PC-9 (cell line): ENCODE results near the gene PNO1. TPM values are rescaled to one million over a fixed set of nuclear protein-coding genes. Genes with fewer than 3 reads are reported as not detected.

Source experiments
- BruUV-seq: library from RNA; stranded (reverse); fragments of 400-500 nt; replicated peaks from 2 replicates; lab custom pipeline; 2021; lab: Mats Ljungman, UMichigan
- CTCF ChIA-PET: fragments of 300-600 bp; sonication (Branson Sonifier 250); formaldehyde crosslinking; loops from one replicate; lab custom pipeline; 2022; ENCODE audit warnings: antibody characterized with exemption; lab: Charles Lee
- POLR2A ChIA-PET: fragments of 300-600 bp; sonication (Branson Sonifier 250); formaldehyde crosslinking; loops from one replicate; lab custom pipeline; 2022; ENCODE audit warnings: antibody characterized with exemption; ENCODE audit not compliant: unreplicated experiment; lab: Charles Lee
- DNase-seq, 2 experiments: peaks; one replicate each; pipeline versions ENCODE4 v3.0.0 to v3.0.0-alpha.2; 2015 to 2022; ENCODE audit warnings: mixed read lengths in 1 of 2
- H2AFZ ChIP-seq: fragments of 200-600 bp; sonication (generic); 2 replicates; pipeline ENCODE4 v1.8.1; 2017; ENCODE audit warnings: antibody characterized with exemption
- H3F3A ChIP-seq: fragments of 200-600 bp; sonication (generic); 2 replicates; pipeline ENCODE4 v1.8.1; 2017; ENCODE audit warnings: antibody characterized with exemption, mild to moderate bottlenecking, low read depth; ENCODE audit not compliant: insufficient read depth
- H3K27ac ChIP-seq: fragments of 200-600 bp; sonication (generic); 2 replicates; pipeline ENCODE4 v1.6.1; 2016; ENCODE audit warnings: mixed run types
- H3K27me3 ChIP-seq: fragments of 200-600 bp; sonication (generic); 2 replicates; pipeline ENCODE4 v1.6.1; 2016; ENCODE audit warnings: low read depth, mixed run types; ENCODE audit not compliant: insufficient read depth
- H3K36me3 ChIP-seq: fragments of 200-600 bp; sonication (generic); 2 replicates; pipeline ENCODE4 v1.6.1; 2016; ENCODE audit warnings: low read depth, mixed run types
- H3K4me1 ChIP-seq: fragments of 200-600 bp; sonication (generic); replicated peaks from 2 replicates; pipeline ENCODE4 v1.6.1; 2016; ENCODE audit warnings: mixed run types; ENCODE audit not compliant: insufficient read depth
- H3K4me2 ChIP-seq: fragments of 200-600 bp; sonication (generic); 2 replicates; pipeline ENCODE4 v1.6.1; 2017; ENCODE audit warnings: mixed run types
- H3K4me3 ChIP-seq: fragments of 200-600 bp; sonication (generic); 2 replicates; pipeline ENCODE4 v1.6.1; 2016; ENCODE audit warnings: mixed run types
- H3K79me2 ChIP-seq: fragments of 200-600 bp; sonication (generic); 2 replicates; pipeline ENCODE4 v1.6.1; 2017; ENCODE audit warnings: low read depth, mixed run types
- H3K9me2 ChIP-seq: fragments of 200-600 bp; sonication (generic); 2 replicates; pipeline ENCODE4 v1.8.1; 2017; ENCODE audit warnings: mild to moderate bottlenecking; ENCODE audit not compliant: insufficient read depth
- H3K9me3 ChIP-seq: fragments of 200-600 bp; sonication (generic); 2 replicates; pipeline ENCODE4 v1.8.1; 2016; ENCODE audit warnings: low read depth; ENCODE audit not compliant: insufficient read depth
- H4K20me1 ChIP-seq: fragments of 200-600 bp; sonication (generic); 2 replicates; pipeline ENCODE4 v1.8.1; 2017; ENCODE audit not compliant: insufficient read depth
- EZH2 ChIP-seq: fragments of 200-600 bp; sonication (generic); IDR thresholded peaks from 2 replicates; pipeline ENCODE4 v1.8.0; 2017; ENCODE audit warnings: antibody characterized with exemption, low read depth
- intact Hi-C: fragments of 100-400 bp; cut with micrococcal nuclease; formaldehyde crosslinking; loops from one replicate; pipeline ENCODE4 v1.10.0; 2022; ENCODE audit not compliant: unreplicated experiment
- total RNA-seq: library from RNA; stranded (reverse); gene quantifications from 2 replicates; pipeline ENCODE4 v1.2.3, GENCODE V29; 2021
- TF ChIP-seq, protein P1 (sequence below): fragments of 200-600 bp; sonication (generic); conservative IDR thresholded peaks from 2 replicates; pipeline ENCODE4 v1.6.1; 2017; ENCODE audit warnings: mixed run types, antibody characterized with exemption, mild to moderate bottlenecking, moderate library complexity

PNO1 gene
- total RNA-seq, 1 experiment from 2014 or later: 17.8 TPM

DNA sequence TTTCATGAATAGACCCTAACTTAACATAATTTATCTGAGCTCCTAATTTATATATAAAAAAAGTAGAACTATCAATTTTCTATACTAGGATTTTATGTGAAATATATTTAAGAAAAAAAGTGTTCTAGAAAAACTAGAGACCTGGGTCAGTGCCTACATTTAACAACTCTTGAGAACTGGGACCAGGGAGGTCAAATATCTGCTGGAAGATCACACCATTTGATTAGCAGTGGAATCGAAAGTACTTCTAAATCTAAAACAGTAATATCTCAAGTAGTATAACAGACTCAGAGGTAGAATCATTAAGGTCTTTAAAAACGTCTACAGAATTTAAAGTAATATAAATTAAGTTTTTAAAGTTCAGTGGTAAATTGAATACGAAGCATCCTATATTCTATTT lies 60.0 kb downstream of the PNO1 start:
- BruUV-seq: no TSS peak
- Histone ChIP-seq H3K27me3 (no peaks in the 10 kb centered on the region), H3F3A (peaks cover 6% of the 10 kb centered on the region; the same call in 1 of the 2 replicates), H3K4me3 (no peak overlapping the region), H3K9me3 (no peaks in the 10 kb centered on the region), H3K79me2 (peaks cover 97% of the 10 kb centered on the region), H3K4me1 (peaks cover 15% of the 10 kb centered on the region), H3K4me2 (no peak overlapping the region), H2AFZ (no peak overlapping the region), H4K20me1 (peaks cover 38% of the 10 kb centered on the region), H3K27ac (peak overlapping the region; percentile 58), H3K9me2 (no peaks in the 10 kb centered on the region), H3K36me3 (peaks cover 15% of the 10 kb centered on the region)
- no peak for TF ChIP-seq EZH2
- TF ChIP-seq, protein P1, sequence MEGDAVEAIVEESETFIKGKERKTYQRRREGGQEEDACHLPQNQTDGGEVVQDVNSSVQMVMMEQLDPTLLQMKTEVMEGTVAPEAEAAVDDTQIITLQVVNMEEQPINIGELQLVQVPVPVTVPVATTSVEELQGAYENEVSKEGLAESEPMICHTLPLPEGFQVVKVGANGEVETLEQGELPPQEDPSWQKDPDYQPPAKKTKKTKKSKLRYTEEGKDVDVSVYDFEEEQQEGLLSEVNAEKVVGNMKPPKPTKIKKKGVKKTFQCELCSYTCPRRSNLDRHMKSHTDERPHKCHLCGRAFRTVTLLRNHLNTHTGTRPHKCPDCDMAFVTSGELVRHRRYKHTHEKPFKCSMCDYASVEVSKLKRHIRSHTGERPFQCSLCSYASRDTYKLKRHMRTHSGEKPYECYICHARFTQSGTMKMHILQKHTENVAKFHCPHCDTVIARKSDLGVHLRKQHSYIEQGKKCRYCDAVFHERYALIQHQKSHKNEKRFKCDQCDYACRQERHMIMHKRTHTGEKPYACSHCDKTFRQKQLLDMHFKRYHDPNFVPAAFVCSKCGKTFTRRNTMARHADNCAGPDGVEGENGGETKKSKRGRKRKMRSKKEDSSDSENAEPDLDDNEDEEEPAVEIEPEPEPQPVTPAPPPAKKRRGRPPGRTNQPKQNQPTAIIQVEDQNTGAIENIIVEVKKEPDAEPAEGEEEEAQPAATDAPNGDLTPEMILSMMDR: no peak
- intact Hi-C loops: loop anchor here (1.0 kb wide), 1 partner anchor 16 kb away; no protein-coding TSS in a partner anchor
- ChIA-PET POLR2A (interaction anchor here (0.6 to 0.9 kb wide), 2 partner anchors 61 to 271 kb away, joined by 6 to 8 read pairs; no protein-coding TSS in a partner anchor), CTCF (no interaction called here)
- DNase-seq: no peak

DNA sequence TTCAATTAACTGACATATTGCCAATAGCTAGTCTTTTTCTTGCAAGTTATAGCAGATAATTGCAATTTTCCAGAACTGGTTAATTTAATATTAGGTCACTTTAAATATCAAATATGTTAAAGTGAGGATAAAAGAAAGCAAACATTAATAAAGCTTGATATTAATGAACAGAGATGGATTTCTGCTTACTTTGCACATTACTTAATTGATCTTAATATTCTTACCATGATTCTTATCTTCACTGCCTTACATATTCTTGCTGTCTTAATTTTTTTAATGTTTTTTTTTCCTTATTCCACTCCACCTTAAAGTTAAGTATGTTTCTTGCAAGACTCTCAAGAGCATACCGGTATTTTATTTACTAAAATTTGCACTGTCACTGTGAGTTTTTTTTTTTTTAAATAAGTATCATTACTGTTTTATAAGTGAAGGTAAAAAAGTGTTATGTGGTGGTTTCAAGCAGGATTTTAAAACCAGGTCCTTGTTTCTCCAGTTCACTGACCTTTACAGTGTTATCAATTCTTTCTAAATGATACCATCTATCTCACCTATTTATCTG lies 60.7 kb downstream of the PNO1 start:
- POLR2A ChIA-PET: interaction anchor here (0.5 to 0.9 kb wide), 2 partner anchors 17 to 272 kb away, joined by 3 to 8 read pairs; no protein-coding TSS in a partner anchor
- DNase-seq: no peak
- H3K27me3 ChIP-seq: no peaks in the 10 kb centered on the region
- BruUV-seq: no TSS peak
- H3K79me2 ChIP-seq: peaks cover 97% of the 10 kb centered on the region
- H3K4me3 ChIP-seq: no peak overlapping the region
- H3K4me2 ChIP-seq: no peak overlapping the region
- peaks cover 6% of the 10 kb centered on the region; the same call in 1 of the 2 replicates for H3F3A ChIP-seq
- no peaks in the 10 kb centered on the region for H3K9me3 ChIP-seq
- H3K4me1 ChIP-seq: peaks cover 15% of the 10 kb centered on the region
- H3K9me2 ChIP-seq: no peaks in the 10 kb centered on the region
- TF ChIP-seq, protein P1: no peak
- TF ChIP-seq EZH2: no peak
- H2AFZ ChIP-seq: no peak overlapping the region
- peaks cover 37% of the 10 kb centered on the region for H4K20me1 ChIP-seq
- peak overlapping the region; percentile 58 for H3K27ac ChIP-seq
- peaks cover 16% of the 10 kb centered on the region for H3K36me3 ChIP-seq
- CTCF ChIA-PET: no interaction called here
- intact Hi-C loops: no loop called here

DNA sequence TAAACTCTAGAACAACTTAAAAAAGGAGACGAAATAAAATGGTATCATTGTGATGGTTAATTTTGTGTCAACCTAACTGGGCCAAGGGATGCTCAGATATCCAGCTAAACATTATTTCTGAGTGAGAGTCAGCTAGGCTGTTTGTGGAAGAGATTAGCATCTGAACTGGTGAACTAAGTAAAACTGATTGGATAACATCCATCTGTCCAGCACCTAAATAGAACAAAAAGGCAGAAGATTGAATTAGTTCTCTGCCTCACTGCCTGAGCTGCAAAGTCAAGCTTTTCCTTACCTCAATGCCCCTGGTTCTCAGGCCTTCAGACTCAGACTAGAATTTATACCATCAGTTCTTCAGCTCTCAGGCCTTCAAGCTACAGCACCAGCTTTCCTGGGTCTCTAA lies 64.6 kb downstream of the PNO1 start:
- no peak for DNase-seq
- H3K9me2 ChIP-seq: no peaks in the 10 kb centered on the region
- ChIA-PET CTCF (no interaction called here), POLR2A (interaction anchor here (0.6 kb wide), 1 partner anchor 38 kb away, joined by 5 read pairs; no protein-coding TSS in a partner anchor)
- H3K27me3 ChIP-seq: no peaks in the 10 kb centered on the region
- H3K9me3 ChIP-seq: no peaks in the 10 kb centered on the region
- H3F3A ChIP-seq: no peaks in the 10 kb centered on the region
- H3K4me3 ChIP-seq: no peak overlapping the region
- H3K27ac ChIP-seq: peak overlapping the region; percentile 24; the same call in 1 of the 2 replicates
- peaks cover 15% of the 10 kb centered on the region for H3K4me1 ChIP-seq
- H2AFZ ChIP-seq: no peak overlapping the region
- TF ChIP-seq, protein P1: no peak
- no peak for TF ChIP-seq EZH2
- H3K4me2 ChIP-seq: no peak overlapping the region
- BruUV-seq: no TSS peak
- peaks cover 16% of the 10 kb centered on the region for H3K36me3 ChIP-seq
- H3K79me2 ChIP-seq: peaks cover 100% of the 10 kb centered on the region
- H4K20me1 ChIP-seq: peaks cover 60% of the 10 kb centered on the region
- intact Hi-C loops: no loop called here
